Glomerular visceral epithelial cell (primary cell): ENCODE measurements around the gene CUX1.
"Not testable (repeated sequence)": the region's sequence is repeated elsewhere in the genome, so short reads cannot be mapped to it uniquely, and the experiment has no call there.

Experiments used
- DNase-seq: peaks from one replicate; pipeline ENCODE4 v3.0.0-alpha.2; 2016; ENCODE audit errors: extremely low spot score

Gene CUX1

GRCh38 chr7:101803203-101804087, 14.0 kb upstream of the CUX1 start:
- no peak for DNase-seq

- no peak for DNase-seq
These were observed 13.1 kb upstream of the CUX1 start for GRCh38 chr7:101804088-101804963.

- DNase-seq = no peak
These were observed 12.5 kb upstream of the CUX1 start for GRCh38 chr7:101804967-101805366.

DNA sequence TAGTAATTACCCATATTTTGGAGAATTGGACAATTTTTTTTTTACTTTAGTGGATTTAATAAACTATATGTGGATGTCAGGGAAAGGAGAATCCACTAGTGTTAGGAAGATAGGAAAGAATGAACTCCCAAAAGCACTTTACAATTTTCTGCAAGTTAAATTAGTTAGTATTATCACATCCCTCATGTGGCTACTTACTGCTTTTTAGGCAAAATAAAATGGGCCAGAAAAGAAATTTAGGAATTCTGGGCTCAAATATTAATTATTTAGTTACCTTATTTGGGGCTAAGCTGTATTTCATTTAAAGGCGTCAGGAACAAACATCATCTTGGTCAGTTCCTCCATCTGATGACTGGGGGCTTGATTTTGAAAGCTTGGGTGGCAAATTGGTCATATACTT, 4.8 kb upstream of the CUX1 start:
- no peak for DNase-seq

- DNase-seq = no peak
These were observed 3.9 kb upstream of the CUX1 start for GRCh38 chr7:101813402-101814019.

DNA sequence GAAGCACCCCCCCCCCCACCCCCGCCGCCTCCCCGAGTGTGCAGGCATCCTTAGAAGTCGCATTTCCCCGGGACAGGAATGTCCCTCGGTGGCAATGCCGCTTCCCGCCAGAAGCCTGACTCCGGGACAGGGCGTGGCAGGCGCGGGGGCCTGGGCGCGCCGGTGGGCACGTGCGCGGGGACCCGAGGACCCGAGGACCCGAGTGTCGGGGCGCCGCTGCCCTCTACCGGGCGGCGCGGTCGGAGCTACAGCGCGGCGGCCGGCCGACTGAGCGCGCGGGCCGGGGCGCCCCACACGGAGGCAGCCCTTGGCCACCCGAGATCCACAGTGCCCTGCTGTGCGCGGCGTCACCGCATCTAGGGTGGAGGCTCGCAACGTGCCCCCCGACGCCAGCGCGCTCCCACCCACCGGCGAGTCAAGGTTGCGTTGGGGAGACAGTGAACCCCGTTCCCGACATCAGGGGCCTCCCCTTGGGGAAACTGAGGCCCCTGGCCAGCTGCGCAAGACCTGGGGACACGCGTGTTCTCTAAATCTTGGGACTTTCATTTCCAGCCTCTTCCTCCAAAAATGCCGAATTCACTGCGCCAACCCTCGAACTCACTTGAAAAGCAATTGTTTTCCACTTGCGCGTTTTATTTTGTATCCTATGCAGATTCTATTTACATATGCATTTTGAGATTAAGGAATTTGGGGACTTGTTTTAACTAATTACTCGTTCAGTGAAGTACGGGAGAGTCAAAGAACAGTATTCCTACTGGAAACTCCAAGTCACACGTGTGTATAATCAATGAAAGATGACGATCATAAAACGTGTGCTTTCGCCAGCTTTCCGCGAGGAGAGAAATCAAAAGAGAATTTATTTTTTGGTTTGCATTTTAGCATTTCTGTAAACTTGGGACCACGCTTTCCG, 3.1 kb upstream of the CUX1 start:
- peak; percentile 69 for DNase-seq

DNA sequence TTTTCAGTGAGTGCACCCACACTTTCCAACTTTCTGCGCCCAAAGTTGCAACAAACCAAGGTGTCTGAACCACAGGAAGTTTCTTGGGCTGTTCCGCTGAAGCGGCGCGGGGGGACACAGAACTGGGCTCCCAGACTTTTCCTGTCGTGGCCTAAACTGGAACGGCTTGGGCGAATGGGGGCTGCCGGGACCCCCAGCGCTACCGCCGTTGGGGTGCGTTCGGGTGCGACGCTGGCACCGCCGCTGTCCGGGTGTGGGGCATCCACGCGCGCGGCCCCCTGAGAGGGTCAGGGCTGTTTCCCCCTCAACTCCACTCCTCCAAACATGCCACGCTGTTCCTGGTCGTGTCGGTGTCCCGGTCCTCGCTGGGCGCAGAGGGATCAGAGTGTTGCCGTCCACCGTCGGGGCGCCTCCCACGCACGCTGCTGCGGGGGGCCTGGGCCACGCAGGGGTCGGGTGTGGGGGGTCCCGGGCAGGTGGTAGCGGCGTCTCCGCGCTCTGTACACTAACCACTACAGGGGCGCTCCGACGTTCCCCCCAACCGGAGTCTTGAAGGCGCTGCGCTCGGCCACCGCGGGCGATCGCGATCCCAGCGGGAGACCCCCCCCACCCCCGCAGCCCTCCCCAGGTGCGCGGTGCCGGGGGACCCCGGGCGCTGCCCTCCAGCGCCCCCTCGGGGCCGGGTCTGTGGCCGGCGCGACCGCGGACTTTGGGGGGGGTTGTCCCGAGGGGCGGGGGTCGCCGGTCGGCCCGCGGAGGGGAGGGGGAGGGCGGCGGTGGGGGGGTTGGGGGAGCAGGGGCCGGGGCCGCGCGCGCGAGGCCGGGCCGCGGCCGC, 2.2 kb upstream of the CUX1 start:
- no peak for DNase-seq

DNA sequence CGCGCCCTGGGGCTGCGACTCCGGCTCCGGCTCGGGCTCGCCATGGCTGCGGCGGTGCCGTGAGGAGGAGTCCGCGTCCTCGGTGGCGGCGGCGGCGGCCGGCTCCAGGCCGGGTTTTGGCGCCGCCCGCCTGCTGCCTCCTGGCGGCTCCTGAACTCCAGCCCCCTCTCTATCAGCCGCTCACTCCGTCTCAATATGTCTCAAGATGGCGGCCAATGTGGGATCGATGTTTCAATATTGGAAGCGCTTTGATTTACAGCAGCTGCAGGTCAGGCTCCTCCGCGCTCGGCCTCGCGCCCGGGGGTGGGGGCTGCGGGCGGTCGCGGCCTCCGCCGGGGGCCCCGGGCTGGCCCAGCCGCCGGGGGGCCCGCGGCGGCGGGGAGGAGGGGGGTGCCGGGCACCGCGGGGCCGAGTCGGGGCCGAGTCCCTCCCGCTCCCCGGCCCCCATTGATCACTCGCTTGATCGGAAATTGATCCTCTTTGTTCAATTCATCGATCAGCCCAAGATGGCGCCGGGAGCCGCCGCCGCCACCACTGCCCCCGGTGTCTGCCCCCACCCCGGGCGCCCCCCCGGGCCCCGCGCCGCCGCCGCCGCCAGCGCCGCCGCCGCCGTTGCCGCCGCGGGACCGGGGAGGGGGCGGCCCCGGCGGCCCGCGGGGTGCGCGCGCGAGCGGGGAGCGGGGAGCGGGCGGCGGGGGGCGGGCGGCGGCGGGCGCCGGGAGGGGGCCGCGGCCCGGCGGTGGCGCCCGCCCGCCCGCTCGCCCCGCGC, 1.4 kb upstream of the CUX1 start:
- DNase-seq = peak; percentile 82

DNA sequence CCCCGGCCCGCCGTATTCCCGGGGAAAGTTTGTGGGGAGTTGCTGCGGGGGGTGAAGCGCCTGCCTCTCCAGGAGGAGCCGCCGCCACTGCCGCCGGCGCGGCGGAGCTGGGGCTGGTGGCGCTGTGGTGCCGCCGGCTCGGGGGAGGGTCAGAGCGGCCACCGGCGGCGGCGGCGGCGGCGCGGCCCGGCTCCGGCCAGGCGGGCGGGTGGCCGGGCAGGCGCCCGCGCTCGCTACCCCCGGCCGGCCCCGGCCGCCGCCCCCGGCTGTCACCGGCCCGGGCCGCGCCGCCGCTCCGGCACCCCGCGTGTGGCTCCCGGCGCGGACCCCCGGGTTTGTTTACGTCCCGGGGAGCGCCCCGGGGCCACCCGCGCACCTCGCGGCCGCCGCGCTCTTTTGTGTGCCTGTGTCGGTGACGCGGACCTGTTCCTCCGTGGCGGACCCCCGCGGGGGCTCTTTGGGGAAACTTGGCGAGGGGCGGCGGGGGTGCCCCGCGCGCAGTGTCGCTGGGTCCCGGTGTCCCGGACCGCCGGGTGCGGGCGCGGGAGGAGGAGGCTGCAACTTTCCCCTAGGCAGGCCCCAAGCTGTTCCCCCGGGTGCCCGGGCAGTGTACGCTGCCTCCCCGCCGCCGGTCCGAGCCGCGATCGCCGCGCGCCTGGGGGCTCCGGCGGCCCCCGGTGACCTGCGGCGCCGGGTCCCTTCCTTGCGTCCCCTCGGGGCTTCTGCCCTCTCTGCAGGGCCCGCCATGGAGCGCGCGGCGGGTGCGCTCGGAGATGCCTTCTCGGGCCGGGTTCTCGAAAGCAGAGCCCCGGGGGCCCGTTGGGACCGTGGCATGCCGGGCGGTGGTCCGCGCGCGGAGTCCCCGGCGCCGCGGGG, 593 bp upstream of the CUX1 start:
- DNase-seq = peak; percentile 47

DNA sequence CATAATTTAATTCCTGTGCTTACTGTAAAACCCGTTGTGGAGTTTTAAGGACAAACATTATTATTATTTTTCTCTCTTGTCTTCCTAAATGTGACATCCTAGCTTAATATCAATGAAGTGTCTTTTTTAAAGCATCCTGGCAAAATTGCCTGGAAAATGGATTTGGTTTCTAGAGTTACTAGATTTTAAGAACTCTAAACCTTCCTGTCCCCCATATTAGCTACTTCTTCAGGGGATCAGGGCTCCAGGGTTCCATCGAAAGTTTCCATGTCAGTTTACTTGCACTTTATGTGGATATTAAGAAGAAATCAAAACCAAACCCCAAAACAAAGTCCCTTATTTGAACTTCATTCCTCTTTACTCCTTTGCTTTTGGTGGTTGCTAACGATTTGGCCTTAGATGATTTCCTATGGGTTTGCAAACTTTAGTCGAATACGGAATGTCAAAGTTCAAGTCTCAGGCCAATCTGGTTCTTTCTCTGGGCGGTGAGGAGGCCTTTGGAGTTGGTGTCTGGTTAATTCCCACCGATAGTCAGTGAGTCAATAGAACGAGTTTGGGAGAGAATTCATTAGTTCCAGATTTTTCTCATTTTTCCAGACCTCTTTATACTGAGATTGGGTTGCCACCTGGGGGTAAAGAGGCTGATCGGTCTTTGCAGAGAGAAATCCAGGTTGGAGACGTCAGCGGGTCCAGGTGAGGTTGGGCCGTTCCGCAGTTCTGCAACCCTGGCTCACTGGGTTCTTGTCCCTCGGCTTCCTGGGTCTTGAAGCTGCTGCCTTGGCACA, 1.1 kb downstream of the CUX1 start:
- DNase-seq = no peak

GRCh38 chr7:101819183-101819582, 1.8 kb downstream of the CUX1 start:
- no peak for DNase-seq

GRCh38 chr7:101819913-101820522, 2.6 kb downstream of the CUX1 start:
- no peak for DNase-seq

DNA sequence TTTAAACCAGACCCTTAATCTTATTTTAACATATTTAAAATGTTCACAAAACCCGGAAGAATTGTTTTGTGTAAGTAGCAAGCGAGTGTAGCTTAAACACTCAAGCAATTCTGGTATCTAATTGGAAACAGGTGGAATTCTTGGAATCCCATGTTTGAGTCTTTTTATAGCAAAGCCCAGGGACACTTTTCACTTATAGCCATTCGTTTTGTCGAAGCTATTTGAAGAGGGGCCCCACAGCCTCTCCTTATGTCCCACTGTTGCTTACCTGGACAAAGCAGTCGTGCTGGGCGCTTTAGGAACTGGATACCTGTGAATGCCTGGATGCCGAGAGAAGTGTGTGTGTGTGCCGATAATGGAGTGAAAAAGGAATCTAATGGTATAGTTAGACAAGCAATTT, 3.3 kb downstream of the CUX1 start:
- DNase-seq = no peak

DNA sequence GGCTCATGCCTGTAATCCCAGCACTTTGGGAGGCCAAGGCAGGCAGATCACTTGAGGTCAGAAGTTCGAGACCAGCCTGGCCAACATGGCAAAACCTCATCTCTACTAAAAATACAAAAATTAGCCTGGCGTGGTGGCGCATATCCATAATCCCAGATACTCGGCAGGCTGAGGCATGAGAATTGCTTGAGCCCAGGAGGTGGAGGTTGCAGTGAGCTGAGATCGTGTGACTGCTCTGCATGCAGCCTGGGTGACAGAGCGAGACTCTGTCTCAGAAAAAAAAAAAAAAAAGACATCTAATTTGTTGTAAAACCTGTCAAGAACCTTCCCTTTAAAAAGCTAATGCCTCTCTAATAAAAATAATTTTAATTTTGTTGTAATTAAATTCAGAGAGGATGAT, 5.2 kb downstream of the CUX1 start:
- not testable (repeated sequence) for DNase-seq

DNA sequence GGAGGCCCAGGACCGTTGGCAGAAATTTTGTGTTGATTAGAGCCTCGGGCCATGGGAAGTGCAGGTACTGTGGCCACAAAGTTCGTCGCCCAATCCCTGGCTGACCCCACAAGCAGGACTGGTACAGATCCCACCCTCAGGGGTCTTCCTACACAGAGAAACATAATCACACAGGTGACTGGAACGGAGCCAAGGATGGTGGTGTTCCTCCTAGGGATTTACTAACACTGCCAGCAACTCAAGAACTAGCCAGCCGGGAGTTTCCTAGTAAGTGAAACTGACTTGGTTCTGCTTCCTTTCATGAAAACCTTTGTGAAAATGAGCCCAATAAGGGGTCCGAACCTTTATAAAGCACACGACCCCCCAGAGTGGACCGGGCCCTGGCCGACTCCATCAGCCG, 5.7 kb downstream of the CUX1 start:
- no peak for DNase-seq

GRCh38 chr7:101823596-101823995, 6.2 kb downstream of the CUX1 start:
- DNase-seq = no peak

- DNase-seq = no peak
These were observed 7.0 kb downstream of the CUX1 start for GRCh38 chr7:101824440-101824839.
